D721Med (cell line): ENCODE data around the gene TMEM135.
"Not testable (repeated sequence)": the region's sequence is repeated elsewhere in the genome, so short reads cannot be mapped to it uniquely, and the experiment has no call there.

ENCODE experiments used
- DNase-seq: peaks from one replicate; pipeline ENCODE4 v3.0.0; 2011; ENCODE audit warnings: low spot score; ENCODE audit not compliant: insufficient read length
- FAIRE-seq: peaks from 2 replicates; lab custom pipeline; 2011; peaks lifted over from hg19 to GRCh38; lab: Jason Lieb, UNC
- TF ChIP-seq, protein P1 (sequence below): IDR thresholded peaks from 2 replicates; pipeline ENCODE4 v1.5.1; 2012; ENCODE audit warnings: mild to moderate bottlenecking, control low read depth; ENCODE audit not compliant: insufficient read depth; ENCODE audit errors: missing control alignments

Gene TMEM135

DNA sequence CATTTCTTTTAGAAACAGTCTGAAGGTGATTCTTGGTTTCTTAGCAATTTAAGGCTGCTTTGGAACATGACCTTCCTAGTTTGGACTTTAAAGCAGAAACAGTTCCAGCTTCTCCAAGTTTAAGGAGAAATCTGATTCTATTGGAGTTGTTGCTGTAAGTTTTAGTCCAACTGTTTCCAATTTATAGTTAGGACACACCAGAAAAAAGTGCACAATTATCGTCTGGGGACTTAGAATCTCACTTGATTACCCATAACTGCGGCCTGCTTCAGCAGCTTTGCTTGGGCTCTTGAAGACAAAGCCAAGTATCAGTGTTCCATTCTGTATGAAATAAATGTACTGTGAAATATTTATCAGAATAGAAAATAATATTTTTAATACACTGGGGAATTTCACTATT is 246.6 kb downstream of the TMEM135 start:
- no peak for FAIRE-seq
- TF ChIP-seq, protein P1, sequence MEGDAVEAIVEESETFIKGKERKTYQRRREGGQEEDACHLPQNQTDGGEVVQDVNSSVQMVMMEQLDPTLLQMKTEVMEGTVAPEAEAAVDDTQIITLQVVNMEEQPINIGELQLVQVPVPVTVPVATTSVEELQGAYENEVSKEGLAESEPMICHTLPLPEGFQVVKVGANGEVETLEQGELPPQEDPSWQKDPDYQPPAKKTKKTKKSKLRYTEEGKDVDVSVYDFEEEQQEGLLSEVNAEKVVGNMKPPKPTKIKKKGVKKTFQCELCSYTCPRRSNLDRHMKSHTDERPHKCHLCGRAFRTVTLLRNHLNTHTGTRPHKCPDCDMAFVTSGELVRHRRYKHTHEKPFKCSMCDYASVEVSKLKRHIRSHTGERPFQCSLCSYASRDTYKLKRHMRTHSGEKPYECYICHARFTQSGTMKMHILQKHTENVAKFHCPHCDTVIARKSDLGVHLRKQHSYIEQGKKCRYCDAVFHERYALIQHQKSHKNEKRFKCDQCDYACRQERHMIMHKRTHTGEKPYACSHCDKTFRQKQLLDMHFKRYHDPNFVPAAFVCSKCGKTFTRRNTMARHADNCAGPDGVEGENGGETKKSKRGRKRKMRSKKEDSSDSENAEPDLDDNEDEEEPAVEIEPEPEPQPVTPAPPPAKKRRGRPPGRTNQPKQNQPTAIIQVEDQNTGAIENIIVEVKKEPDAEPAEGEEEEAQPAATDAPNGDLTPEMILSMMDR: no peak
- DNase-seq: no peak

DNA sequence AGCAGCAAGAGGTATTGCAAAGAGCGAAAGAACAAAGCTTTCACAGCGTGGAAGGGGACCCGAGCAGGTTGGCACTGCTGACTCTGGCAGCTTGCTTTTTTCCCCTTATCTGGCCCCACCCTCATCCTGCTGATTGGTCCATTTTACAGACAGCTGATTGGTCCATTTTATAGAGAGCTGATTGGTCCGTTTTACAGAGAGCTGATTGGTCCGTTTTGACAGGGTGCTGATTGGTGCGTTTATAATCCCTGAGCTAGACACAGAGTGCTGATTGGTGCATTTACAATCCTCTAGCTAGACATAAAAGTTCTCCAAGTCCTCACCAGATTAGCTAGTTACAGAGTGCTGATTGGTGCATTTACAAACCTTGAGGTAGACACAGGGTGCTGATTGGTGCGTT is 247.9 kb downstream of the TMEM135 start:
- not testable (repeated sequence) for FAIRE-seq

GRCh38 chr11:87286338-87286737 is 248.6 kb downstream of the TMEM135 start:
- no peak for FAIRE-seq
- TF ChIP-seq, protein P1: no peak
- DNase-seq: no peak

More for the DNA sequence above, 247.9 kb downstream of the TMEM135 start:
- not testable (repeated sequence) for DNase-seq

- peak; percentile 78 for FAIRE-seq
- TF ChIP-seq, protein P1: peak; percentile 79
- no peak for DNase-seq
Observed at GRCh38 chr11:87290304-87290922, 252.7 kb downstream of the TMEM135 start.

DNA sequence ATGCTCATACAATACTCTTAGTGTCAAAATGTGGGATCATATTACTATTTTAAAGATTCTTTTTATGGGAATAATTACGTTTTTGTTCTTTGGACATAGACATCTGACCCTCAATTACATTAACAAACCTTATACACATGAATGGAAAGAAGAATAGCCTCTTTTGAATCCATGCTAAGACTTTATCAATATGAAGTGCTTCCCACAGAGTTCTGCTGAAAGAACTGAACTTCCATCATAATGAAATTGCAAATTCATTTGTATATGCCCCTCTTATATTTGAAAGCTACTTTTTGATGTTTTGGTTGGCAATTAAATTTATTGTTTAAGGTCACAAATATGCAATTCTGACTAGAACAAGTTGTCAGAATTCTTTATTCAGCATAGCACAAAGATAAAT is 254.9 kb downstream of the TMEM135 start:
- no peak for FAIRE-seq
- TF ChIP-seq, protein P1: no peak

GRCh38 chr11:87295237-87295636 is 257.5 kb downstream of the TMEM135 start:
- FAIRE-seq (peak; percentile 72), DNase-seq (peak; percentile 23)
- TF ChIP-seq, protein P1: no peak

More for the DNA sequence above, 254.9 kb downstream of the TMEM135 start:
- no peak for DNase-seq

- no peak for DNase-seq
- FAIRE-seq: no peak
- TF ChIP-seq, protein P1: no peak
Observed at GRCh38 chr11:87296627-87297026, 258.9 kb downstream of the TMEM135 start.
